ENCODE results near the gene TRIM9.
"Not testable (repeated sequence)": the region's sequence is repeated elsewhere in the genome, so short reads cannot be mapped to it uniquely, and the experiment has no call there.

Gene TRIM9

GRCh38 chr14:50998612-50999011 lies 96.3 kb downstream of the TRIM9 start:
- DNase-seq = no peak

DNA sequence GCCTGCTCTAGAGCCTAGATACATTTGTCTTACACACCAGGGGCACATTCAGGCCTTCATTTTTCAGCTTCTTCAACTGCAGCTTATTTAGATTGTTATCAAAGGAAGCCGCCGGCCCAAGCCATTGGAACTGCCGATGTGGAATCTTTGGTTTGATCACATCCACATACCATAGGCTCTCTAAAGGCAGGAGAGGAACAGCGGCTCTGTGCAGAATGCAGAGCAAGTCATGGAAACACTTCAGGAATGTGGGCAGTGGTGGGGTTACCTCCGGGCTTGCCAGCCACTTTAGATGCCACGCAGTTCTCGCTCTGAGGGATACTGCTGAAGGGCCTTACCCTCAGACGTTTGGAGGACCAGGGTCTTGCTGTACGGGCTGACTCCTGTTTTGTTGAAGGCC lies 97.2 kb downstream of the TRIM9 start:
- DNase-seq = no peak

- DNase-seq = not testable (repeated sequence)
Measured at GRCh38 chr14:50994158-50994557, 100.7 kb downstream of the TRIM9 start.

GRCh38 chr14:50985859-50986331 lies 109.0 kb downstream of the TRIM9 start:
- DNase-seq = no peak

GRCh38 chr14:50985124-50985858 lies 109.6 kb downstream of the TRIM9 start:
- DNase-seq = no peak

DNA sequence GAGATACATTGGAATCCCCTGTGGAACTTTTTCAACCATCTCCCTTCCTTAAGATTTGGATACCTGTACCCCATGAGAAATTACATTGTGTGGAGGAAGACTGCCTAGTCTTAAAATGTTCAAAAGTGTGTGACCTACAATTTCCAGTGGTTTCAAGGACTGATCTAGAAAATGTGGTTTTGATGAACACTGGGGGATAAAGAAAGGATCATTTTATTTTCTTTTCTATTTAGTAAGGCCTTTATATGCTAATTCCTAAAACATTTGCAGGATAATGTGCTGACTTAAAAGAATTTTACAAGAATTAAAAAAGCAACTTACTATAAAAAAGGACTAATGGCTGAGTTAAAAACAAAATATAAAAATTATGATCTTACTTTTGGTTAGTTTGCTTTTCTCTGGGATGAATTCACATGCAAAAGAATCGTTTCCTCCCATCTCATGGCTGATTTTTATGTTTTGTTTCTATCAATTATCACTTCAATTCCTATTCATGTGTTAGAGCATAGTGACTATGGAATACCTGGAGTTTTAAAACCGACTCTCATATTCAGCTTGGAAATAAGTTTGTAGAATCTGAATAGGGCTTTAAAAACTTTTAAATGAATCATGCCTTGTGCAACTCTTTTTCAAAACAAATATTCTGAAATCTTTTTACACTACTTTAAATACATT lies 110.7 kb downstream of the TRIM9 start:
- no peak for DNase-seq

- DNase-seq = no peak
Measured at GRCh38 chr14:50979941-50980850, 114.7 kb downstream of the TRIM9 start.

DNA sequence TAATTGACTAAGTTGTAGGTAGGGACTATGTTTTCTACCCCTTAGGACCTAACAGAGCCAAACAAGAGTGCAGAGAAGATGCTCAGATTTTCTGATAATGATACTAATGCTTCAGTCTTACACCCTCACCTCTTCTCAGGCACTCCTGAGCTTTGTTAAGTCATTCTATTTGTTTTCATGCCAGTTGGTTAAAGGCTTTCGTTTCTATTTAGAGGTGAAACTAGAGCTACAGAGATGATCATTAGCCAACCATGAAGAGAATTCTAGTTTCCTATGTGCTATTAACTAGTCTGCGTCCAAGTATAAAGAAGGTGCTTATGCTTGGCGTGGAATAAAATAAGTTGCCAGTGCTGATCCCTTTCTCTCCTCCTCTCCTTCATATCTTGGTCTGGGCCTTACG lies 116.0 kb downstream of the TRIM9 start:
- DNase-seq = no peak

GRCh38 chr14:50978529-50978871 lies 116.4 kb downstream of the TRIM9 start:
- DNase-seq = no peak

- DNase-seq = no peak
Measured at GRCh38 chr14:50977863-50978528, 116.9 kb downstream of the TRIM9 start.

DNA sequence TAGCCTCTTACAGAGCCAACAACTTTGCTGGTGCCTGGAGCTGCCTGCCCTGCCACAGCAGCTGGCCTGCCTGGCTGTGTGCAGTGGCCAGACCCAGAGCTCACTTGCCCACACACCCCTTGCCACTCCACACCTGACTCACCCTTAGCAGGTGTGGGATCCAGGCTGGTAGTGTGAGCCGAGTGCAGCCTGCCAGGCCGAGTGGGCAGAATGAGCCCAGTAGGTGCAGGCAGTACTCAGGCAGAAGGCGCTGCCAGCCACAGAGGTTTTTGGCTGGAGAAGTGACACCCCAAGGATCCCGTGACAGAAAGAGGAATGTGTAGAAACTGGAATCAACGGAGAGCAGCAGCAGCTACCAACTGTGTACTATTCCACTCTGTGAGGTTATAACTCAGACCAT lies 120.8 kb downstream of the TRIM9 start:
- DNase-seq = no peak

GRCh38 chr14:50972734-50973133 lies 122.2 kb downstream of the TRIM9 start:
- no peak for DNase-seq

DNA sequence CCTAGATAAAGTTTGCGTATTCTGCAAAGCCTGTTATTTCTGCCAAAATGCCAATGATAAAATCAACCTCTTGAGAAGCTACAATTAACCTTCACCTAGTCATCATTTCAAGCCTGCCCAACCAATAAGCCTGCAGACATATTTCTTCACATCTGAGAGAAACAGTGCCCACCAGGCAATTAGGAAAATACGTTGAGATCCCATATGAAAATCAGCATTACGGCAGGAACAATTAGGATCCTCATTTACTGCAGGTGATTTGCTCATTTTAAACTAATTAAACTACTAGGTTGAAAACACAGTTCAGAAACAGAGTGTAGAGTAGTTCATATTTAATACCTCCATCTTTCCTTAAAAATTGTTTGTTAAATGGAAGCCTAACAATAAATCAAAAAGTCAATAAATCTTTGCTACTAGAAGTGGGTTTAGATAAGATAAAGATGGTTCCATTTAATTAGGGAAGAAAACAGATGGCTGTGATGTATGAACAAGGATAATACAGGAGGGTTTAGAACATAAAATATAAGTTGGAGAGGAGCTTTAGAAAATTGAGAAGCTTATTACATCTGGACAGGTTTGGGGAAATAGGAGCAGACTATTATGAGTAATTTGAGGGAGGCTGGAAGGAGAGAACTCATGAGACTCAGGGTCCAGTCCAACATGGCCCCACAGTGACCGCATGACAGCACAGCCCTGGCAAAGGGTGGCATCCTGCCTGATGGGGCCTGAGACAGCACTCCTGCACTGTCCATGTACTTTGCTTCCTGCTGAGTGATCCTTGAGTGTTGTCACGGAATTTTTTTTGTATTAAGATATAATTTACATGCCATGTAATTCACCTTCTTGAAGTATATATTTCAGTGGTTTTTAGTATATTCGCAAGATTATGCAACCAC lies 123.8 kb downstream of the TRIM9 start:
- DNase-seq = no peak

DNA sequence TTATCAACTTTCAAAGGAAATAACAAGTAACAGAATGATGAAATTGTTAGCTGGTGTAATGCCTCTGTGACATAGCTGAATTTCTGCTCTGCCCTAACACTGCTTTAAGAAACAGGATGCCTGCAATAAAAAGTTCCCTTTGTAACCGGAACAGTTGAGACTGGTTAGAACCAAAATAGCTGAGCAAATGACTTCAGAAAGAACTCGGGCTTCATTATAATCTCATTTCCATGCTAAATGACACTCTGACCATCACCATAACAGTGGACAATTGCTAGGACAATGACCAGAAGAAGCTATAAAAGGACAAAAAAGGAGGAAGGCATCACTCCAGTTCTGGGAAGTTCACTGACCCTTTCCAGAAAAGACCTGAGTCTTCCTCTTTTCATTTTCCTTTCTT lies 127.1 kb downstream of the TRIM9 start:
- DNase-seq = no peak

GRCh38 chr14:50967103-50967502 lies 127.8 kb downstream of the TRIM9 start:
- DNase-seq = no peak

- DNase-seq = peak; percentile 40
Measured at GRCh38 chr14:50964683-50965390, 130.1 kb downstream of the TRIM9 start.

GRCh38 chr14:50963919-50964318 lies 131.0 kb downstream of the TRIM9 start:
- no peak for DNase-seq

GRCh38 chr14:50961605-50962221 lies 133.2 kb downstream of the TRIM9 start:
- DNase-seq = no peak

DNA sequence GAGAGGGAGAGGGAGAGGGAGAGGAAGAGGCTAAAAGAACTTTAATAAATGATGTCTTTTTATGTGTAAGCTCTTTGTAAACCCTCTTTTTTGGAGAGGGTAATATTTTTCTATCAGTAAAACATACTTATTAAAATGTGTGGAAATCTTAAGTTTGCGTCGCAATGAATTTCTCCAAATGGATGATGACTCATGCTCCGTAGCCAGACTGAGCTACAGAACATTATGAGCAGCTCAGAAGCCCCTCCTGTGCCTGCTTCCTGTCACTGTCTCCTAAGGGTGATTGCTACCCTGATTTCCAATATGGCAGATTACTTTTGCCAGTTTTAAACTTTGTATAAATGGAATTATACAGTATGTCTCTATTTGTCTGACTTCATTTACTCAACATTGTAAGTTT lies 137.6 kb downstream of the TRIM9 start:
- DNase-seq = no peak

GRCh38 chr14:50956421-50956820 lies 138.5 kb downstream of the TRIM9 start:
- DNase-seq = not testable (repeated sequence)

All from right hindlimb (tissue), 1 donor.